NCI-H82 treated with DMSO at 0.1 percent for 48 hours (cell line): ENCODE data around the gene SDK1.
"Not testable (repeated sequence)": the region's sequence is repeated elsewhere in the genome, so short reads cannot be mapped to it uniquely, and the experiment has no call there.

ENCODE experiments used
- DNase-seq: peaks from one replicate; lab custom pipeline; 2025; ENCODE audit not compliant: unreplicated experiment; lab: John Stamatoyannopoulos, UW

The SDK1 gene

DNA sequence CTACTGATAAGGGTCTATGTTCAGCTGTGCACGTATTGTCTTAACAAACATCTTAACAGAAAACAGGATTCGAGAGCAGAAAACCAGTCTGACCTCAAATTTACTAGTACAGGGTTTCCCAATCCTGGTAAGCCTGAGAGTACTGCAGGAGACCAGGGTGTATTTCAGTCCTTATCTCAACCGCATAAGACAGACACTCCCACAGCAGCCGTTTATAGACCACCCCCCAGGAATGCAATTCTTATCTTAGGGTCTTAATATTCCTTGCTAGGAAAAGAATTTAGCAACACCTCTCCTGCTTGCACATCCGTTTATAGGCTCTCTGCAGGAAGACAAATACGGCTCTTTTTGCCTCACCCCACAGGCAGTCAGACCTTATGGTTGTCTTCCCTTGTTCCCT is 277.3 kb downstream of the SDK1 start:
- no peak for DNase-seq

- DNase-seq, result no peak
These were observed 278.7 kb downstream of the SDK1 start for GRCh38 chr7:3579638-3580219.

- not testable (repeated sequence) for DNase-seq
These were observed 281.1 kb downstream of the SDK1 start for GRCh38 chr7:3582145-3582544.

DNA sequence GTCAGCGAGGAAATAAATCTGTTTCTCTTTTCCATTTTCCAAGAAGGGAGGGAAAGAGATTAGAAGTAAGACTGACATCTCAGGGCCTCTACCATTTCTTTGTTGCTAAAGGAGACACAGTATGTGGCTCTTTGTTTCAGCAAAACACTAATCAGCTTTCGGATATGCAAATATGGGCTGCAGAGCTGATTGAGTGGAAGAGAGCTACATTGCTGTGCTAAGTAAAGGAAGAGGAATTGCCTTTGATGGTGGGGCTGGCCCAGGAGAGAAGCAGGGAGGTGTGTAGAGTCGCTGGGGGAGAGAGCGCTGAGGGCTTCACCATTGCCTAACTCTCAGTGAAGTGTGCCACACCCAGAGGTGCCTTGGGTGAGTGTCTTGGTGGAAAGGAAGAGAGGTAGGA is 284.8 kb downstream of the SDK1 start:
- DNase-seq, result no peak

DNA sequence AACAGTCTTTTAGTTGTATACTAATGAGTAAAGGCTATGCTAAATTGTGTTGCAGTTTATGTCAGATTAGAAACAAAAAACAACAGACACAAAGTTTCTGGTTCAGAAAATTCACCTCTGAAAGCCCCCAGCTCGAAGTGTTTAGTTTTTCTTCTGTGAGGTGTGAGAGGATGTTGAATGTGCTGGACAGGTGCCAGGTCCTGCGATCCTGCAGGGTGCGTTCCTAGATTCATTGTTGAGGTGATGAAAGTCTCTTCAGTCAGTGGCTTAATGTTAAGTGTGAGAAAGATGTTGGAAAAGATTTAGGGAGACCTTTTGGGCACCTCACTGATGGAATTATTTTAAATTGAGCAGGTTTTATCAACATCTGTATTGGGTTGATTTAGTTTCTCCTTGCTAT is 287.3 kb downstream of the SDK1 start:
- no peak for DNase-seq

GRCh38 chr7:3589752-3590151 is 288.7 kb downstream of the SDK1 start:
- DNase-seq, result no peak

- DNase-seq, result no peak
These were observed 290.2 kb downstream of the SDK1 start for GRCh38 chr7:3591219-3591618.

DNA sequence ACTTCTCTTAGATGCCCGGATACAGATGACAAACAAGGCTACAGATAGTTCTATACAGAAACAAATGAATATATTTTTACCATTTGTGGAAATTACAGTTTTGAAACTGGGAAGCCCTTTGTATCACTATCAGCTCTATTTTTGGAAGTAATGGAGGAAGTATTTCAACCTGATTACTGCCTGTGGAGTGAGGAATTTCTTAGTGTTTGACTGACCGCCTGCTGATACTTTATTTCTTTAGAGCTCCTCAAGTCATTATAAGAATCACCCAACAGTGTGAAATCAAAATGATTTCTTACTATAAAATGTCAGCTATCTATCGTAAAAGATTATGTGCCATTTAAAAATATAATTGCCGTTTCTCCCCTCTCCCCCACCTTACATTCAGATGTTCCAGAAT is 290.9 kb downstream of the SDK1 start:
- DNase-seq, result no peak

- DNase-seq, result no peak
These were observed 291.5 kb downstream of the SDK1 start for GRCh38 chr7:3592401-3593134.

- DNase-seq, result no peak
These were observed 293.8 kb downstream of the SDK1 start for GRCh38 chr7:3594901-3595300.

DNA sequence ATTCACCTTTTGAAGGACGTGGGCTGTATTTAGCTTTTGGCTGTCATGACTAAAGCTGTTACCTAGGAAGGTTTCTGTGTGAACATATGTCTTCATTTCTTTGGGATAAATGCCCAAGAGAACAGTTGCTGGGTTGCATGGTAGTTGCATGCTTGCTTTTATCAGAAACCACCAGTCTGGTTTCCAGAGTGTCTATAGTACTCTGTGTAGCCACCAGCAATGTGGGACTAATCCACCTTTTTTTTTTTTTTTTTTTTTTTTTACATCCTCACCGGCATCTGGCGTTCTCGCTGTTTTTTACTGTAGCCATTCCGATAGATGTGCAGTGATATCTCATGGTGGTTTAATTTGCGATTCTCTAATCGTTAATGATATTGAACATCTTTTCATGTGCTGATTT is 297.8 kb downstream of the SDK1 start:
- DNase-seq, result no peak

- DNase-seq, result no peak
These were observed 304.2 kb downstream of the SDK1 start for GRCh38 chr7:3605222-3605621.

DNA sequence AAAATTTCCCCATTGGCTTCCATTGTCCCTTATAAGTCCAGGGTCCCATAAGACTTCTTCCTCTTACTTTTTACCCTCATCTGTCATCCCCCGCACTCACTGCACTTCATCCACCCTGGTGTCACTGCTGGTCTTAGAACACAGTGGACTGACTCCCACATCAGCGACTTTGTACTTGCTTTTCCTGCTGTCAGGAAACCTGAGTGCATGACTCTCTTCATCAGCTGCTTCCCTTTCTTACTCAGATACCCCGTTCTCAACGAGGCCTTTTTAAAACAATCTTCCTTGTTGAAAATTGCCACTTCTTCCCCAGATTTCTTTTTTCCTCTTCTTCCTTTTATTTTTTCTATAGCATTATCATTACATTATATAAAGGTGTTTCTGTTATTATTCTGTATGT is 305.4 kb downstream of the SDK1 start:
- DNase-seq, result no peak

DNA sequence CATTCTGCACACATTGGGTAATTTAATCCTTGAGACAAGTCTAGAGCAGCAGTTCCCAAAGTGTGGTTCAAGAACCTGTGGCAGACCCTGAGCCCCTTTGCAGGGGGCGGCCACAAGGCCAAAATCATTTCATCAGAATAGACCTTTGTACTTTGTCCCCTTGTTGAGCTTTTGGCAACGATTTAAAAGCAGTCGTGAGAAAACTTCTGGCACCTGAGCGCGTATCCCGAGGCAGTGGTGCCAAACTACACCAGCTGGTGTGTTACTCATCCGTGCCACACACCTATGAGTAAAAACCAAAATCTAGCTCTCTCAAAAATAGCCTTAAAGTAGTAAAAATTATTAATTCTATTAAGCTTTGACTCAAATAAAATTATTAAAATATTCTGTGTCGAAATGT is 306.8 kb downstream of the SDK1 start:
- no peak for DNase-seq

DNA sequence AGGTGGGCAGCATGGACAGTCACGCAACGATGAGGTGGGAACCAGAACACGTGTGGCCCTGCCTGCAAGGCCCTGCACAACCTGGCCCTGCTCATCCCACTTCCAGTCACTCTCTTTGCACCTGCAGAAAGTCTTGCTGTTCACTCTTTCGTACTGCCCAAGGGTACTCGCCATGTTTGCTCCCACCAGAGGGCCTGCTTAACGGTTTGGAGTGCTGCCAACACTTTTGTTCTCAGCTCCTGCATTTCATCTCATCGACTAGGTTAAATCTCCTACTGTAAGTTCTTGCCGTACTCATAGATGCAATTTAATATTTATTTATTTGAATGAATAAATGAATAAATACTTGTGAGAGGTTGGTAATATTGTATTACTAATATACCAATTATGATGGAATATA is 315.3 kb downstream of the SDK1 start:
- no peak for DNase-seq

GRCh38 chr7:3630081-3630480 is 329.0 kb downstream of the SDK1 start:
- DNase-seq, result no peak

DNA sequence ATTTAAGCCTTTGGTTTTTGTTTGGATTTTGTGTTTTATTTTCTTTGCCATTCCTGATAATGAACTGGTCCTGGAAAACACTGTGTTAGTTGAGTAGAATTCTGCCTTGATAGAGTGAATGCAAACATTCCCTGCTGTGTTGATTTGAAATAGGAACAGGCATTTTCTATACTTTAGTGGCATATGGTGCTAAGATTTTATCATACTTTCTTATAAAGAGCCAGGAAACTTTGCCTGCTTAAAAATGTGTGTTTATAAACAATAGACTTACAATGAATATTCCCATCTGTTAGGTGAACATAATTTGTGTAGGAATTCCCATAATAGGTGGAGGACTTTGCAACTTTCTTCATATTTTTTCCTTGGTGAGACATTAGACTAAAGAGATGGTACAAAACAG is 333.3 kb downstream of the SDK1 start:
- DNase-seq, result no peak

DNA sequence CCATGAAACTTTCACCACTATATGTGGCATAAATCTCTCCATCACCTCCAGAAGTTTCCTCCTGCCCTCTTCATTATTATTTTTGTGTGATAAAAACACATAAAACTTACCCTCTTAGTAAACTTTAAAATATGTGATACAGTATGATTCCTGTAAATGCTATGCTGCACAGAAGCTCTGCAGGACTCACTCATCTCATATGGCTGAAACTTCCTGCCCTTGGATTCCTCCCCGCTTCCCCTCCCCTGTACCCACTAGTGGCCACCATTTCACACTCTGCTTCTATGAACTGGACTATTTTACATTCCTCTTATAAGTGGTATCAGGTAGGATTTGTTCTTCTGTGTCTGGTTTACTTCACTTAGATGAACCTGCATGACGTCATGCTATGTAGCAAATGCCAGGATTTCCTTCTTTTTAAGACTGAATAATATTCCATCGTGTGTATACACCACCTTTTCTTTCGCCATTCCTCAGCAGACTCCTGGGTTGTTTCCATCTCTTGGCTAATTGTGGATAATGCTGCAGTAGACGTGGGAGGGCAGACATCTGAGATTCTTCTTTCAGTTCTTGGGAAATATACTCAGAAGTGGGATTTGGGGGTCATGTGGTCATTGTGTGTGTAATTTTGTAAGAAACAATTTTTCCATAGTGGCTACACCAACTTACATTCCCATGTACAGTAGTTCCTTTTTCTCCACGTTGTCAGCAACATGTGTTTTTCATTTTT is 335.2 kb downstream of the SDK1 start:
- no peak for DNase-seq

GRCh38 chr7:3639253-3639652 is 338.2 kb downstream of the SDK1 start:
- DNase-seq, result no peak

DNA sequence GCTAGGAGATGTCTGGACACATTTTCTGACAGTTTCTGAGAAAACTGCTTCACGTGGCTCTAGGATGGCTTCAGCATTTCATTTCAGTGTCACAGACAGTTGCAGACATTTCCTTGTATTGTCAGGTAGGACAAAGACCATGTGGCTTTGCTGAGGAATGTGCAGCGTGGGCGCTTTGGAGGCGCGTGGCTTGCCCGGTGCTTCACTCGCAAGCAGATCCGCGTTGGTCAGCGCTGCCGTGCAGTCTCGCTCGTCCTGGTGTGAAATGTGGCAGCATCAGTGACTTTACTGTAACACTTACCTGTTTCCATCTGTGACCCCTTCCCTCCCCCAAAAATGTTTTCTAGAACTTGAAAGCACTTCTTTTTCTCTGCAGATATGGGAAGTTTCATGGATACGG is 340.5 kb downstream of the SDK1 start:
- DNase-seq, result no peak

DNA sequence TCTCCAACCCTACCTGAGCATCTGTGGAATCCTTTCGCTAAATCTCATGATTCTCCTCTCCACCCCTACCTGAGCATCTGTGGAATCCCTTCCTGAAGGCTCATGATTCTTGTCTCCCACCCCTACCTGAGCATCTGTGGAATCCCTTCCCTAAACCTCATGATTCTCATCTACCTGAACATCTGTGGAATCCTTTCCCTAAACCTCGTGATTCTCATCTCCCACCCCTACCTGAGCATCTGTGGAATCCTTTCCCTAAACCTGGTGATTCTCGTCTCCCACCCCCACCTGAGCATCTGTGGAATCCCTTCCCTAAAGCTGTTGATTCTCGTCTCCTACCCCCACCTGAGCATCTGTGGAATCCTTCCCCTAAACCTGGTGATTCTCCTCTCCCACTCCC is 342.0 kb downstream of the SDK1 start:
- no peak for DNase-seq

GRCh38 chr7:3648276-3648675 is 347.2 kb downstream of the SDK1 start:
- DNase-seq, result no peak
